GM18873 (cell line): Measurements from ENCODE around the gene PDE1A.

Experiments used
- ATAC-seq: cut with Tn5 transposase; IDR thresholded peaks from one replicate; pipeline ENCODE4 v1.9.1; 2021; ENCODE audit warnings: mild to moderate bottlenecking, moderate library complexity, moderate number of reproducible peaks; ENCODE audit not compliant: unreplicated experiment, low FRiP score

Gene PDE1A

GRCh38 chr2:182426918-182427240, at the start of gene PDE1A:
PDE1A (minus strand) TSS chr2:182427036.
- ATAC-seq, result no peak

GRCh38 chr2:182473635-182474034, 46.8 kb upstream of the PDE1A start:
- ATAC-seq, result no peak

GRCh38 chr2:182463760-182464159, 36.9 kb upstream of the PDE1A start:
- no peak for ATAC-seq

- ATAC-seq, result no peak
These were observed 29.9 kb upstream of the PDE1A start for GRCh38 chr2:182456784-182457183.

- ATAC-seq, result no peak
These were observed 25.7 kb upstream of the PDE1A start for GRCh38 chr2:182452456-182452990.

GRCh38 chr2:182448371-182448770, 21.5 kb upstream of the PDE1A start:
- no peak for ATAC-seq

GRCh38 chr2:182447863-182448262, 21.0 kb upstream of the PDE1A start:
- ATAC-seq, result no peak

GRCh38 chr2:182447163-182447562, 20.3 kb upstream of the PDE1A start:
- no peak for ATAC-seq

- no peak for ATAC-seq
These were observed 19.3 kb upstream of the PDE1A start for GRCh38 chr2:182446087-182446486.

- no peak for ATAC-seq
These were observed 18.6 kb upstream of the PDE1A start for GRCh38 chr2:182445391-182445965.

GRCh38 chr2:182444806-182445205, 18.0 kb upstream of the PDE1A start:
- ATAC-seq, result no peak

- no peak for ATAC-seq
These were observed 17.3 kb upstream of the PDE1A start for GRCh38 chr2:182444170-182444569.

- ATAC-seq, result no peak
These were observed 9.4 kb upstream of the PDE1A start for GRCh38 chr2:182436252-182436651.

GRCh38 chr2:182435754-182436153, 8.9 kb upstream of the PDE1A start:
- ATAC-seq, result no peak

- ATAC-seq, result no peak
These were observed 5.2 kb upstream of the PDE1A start for GRCh38 chr2:182432051-182432450.

GRCh38 chr2:182428476-182428875, 1.6 kb upstream of the PDE1A start:
- ATAC-seq, result no peak

GRCh38 chr2:182426082-182426917, 536 bp downstream of the PDE1A start:
- no peak for ATAC-seq

GRCh38 chr2:182422864-182423263, 4.0 kb downstream of the PDE1A start:
- no peak for ATAC-seq

GRCh38 chr2:182420669-182421068, 6.2 kb downstream of the PDE1A start:
- ATAC-seq, result no peak

GRCh38 chr2:182416861-182417260, 10.0 kb downstream of the PDE1A start:
- no peak for ATAC-seq

- ATAC-seq, result no peak
These were observed 10.6 kb downstream of the PDE1A start for GRCh38 chr2:182416191-182416590.

GRCh38 chr2:182415771-182416170, 11.1 kb downstream of the PDE1A start:
- ATAC-seq, result no peak
